HG03135 (cell line): ENCODE data around the gene EDN2.

Experiments
- ATAC-seq: cut with Tn5 transposase; IDR thresholded peaks from one replicate; pipeline ENCODE4 v1.9.1; 2021; ENCODE audit warnings: mild to moderate bottlenecking, moderate library complexity; ENCODE audit not compliant: unreplicated experiment

EDN2 gene

GRCh38 chr1:41442697-41443251 lies 41.7 kb downstream of the EDN2 start:
- ATAC-seq, result no peak

GRCh38 chr1:41440321-41441085 lies 44.0 kb downstream of the EDN2 start:
- ATAC-seq, result no peak

- ATAC-seq, result no peak
Observed at GRCh38 chr1:41439234-41439633, 45.2 kb downstream of the EDN2 start.

GRCh38 chr1:41438711-41439110 lies 45.8 kb downstream of the EDN2 start:
- ATAC-seq, result no peak

- no peak for ATAC-seq
Observed at GRCh38 chr1:41437011-41437355, 47.5 kb downstream of the EDN2 start.

GRCh38 chr1:41436281-41437010 lies 48.0 kb downstream of the EDN2 start:
- ATAC-seq, result no peak

- no peak for ATAC-seq
Observed at GRCh38 chr1:41435570-41436178, 48.8 kb downstream of the EDN2 start.

GRCh38 chr1:41434748-41435449 lies 49.6 kb downstream of the EDN2 start:
- no peak for ATAC-seq

GRCh38 chr1:41434306-41434705 lies 50.2 kb downstream of the EDN2 start:
- no peak for ATAC-seq

- ATAC-seq, result no peak
Observed at GRCh38 chr1:41433501-41433900, 51.0 kb downstream of the EDN2 start.

- ATAC-seq, result no peak
Observed at GRCh38 chr1:41432481-41433280, 51.8 kb downstream of the EDN2 start.

- ATAC-seq, result no peak
Observed at GRCh38 chr1:41431490-41432350, 52.8 kb downstream of the EDN2 start.

- ATAC-seq, result no peak
Observed at GRCh38 chr1:41430582-41430981, 53.9 kb downstream of the EDN2 start.

- ATAC-seq, result no peak
Observed at GRCh38 chr1:41430069-41430468, 54.4 kb downstream of the EDN2 start.

GRCh38 chr1:41429641-41430035 lies 54.8 kb downstream of the EDN2 start:
- no peak for ATAC-seq
